HEK293 (cell line): ENCODE data around the gene RNF6.

ENCODE experiments used
- CTCF ChIA-PET: fragments of 350-600 bp; formaldehyde crosslinking; extraction: SDS; loops from one replicate; lab custom pipeline; 2021; ENCODE audit warnings: antibody characterized with exemption; lab: Yijun Ruan, JAX
- POLR2A ChIA-PET: fragments of 300-600 bp; formaldehyde crosslinking; extraction: SDS; loops from one replicate; lab custom pipeline; 2020; ENCODE audit warnings: antibody characterized with exemption, inconsistent platforms; lab: Yijun Ruan, JAX
- H3K27ac ChIP-seq: fragments of 200-500 bp; sonication (Bioruptor generic); 2 replicates; pipeline ENCODE4 v1.5.1; 2014; ENCODE audit warnings: low read depth, low read length, control low read depth, inconsistent platforms; ENCODE audit errors: extremely low read depth
- H3K36me3 ChIP-seq, 2 experiments: fragments of 200-500 bp in 1 of 2; sonication (Bioruptor generic) in 1 of 2; 1 replicate in 1 of 2; 2 replicates in 1 of 2; pipeline ENCODE4 v1.5.1; 2014 to 2017; ENCODE audit warnings: inconsistent platforms in 2 of 2, low read length in 2 of 2; ENCODE audit not compliant: control insufficient read depth in 2 of 2, insufficient read depth in 1 of 2
- H3K4me1 ChIP-seq: fragments of 200-500 bp; sonication (Bioruptor generic); 2 replicates; pipeline ENCODE4 v1.5.1; 2014; ENCODE audit warnings: mild to moderate bottlenecking, low read length, inconsistent platforms; ENCODE audit not compliant: control insufficient read depth, insufficient read depth
- H3K4me3 ChIP-seq: 2 replicates; pipeline ENCODE4 v1.5.1; 2011; ENCODE audit warnings: low read depth, mild to moderate bottlenecking, control low read depth, low read length, moderate library complexity
- H3K9me3 ChIP-seq: fragments of 200-500 bp; sonication (Bioruptor generic); 2 replicates; pipeline ENCODE4 v1.5.1; 2014; ENCODE audit warnings: low read depth, low read length, inconsistent platforms; ENCODE audit not compliant: control insufficient read depth, insufficient read depth
- CTCF ChIP-seq: fragments of 450-650 bp; formaldehyde crosslinking; IDR thresholded peaks from 2 replicates; pipeline ENCODE4 v1.5.1; 2016; ENCODE audit warnings: missing biosample characterization, missing genetic modification characterization
- SP2 ChIP-seq: fragments of 450-650 bp; formaldehyde crosslinking; IDR thresholded peaks from 2 replicates; pipeline ENCODE4 v1.5.1; 2016; ENCODE audit warnings: missing biosample characterization, missing genetic modification characterization
- SP7 ChIP-seq: fragments of 450-650 bp; formaldehyde crosslinking; IDR thresholded peaks from 2 replicates; pipeline ENCODE4 v1.5.1; 2016; ENCODE audit warnings: missing biosample characterization, missing genetic modification characterization
- ZBTB49 ChIP-seq: fragments of 450-650 bp; formaldehyde crosslinking; IDR thresholded peaks from 2 replicates; pipeline ENCODE4 v1.5.1; 2016; ENCODE audit warnings: missing biosample characterization, missing genetic modification characterization, low read depth
- ZNF112 ChIP-seq: fragments of 450-650 bp; formaldehyde crosslinking; IDR thresholded peaks from 2 replicates; pipeline ENCODE4 v1.5.0; 2017; ENCODE audit warnings: missing biosample characterization, missing genetic modification characterization
- ZNF184 ChIP-seq: fragments of 450-650 bp; IDR thresholded peaks from 2 replicates; pipeline ENCODE4 v1.5.1; 2018; ENCODE audit warnings: missing biosample characterization, mild to moderate bottlenecking, missing genetic modification characterization
- ZNF221 ChIP-seq: fragments of 450-650 bp; formaldehyde crosslinking; IDR thresholded peaks from 2 replicates; pipeline ENCODE4 v1.5.1; 2017; ENCODE audit warnings: missing biosample characterization, missing genetic modification characterization, borderline replicate concordance
- ZNF404 ChIP-seq: fragments of 450-650 bp; formaldehyde crosslinking; IDR thresholded peaks from 2 replicates; pipeline ENCODE4 v1.5.1; 2017; ENCODE audit warnings: missing biosample characterization, missing genetic modification characterization
- TF ChIP-seq, protein P1 (sequence below): fragments of 450-650 bp; formaldehyde crosslinking; IDR thresholded peaks from 2 replicates; pipeline ENCODE4 v1.5.1; 2017; ENCODE audit warnings: missing biosample characterization, missing genetic modification characterization
- TF ChIP-seq, protein P2 (sequence below): fragments of 450-650 bp; formaldehyde crosslinking; IDR thresholded peaks from 2 replicates; pipeline ENCODE4 v1.5.1; 2016; ENCODE audit warnings: missing biosample characterization, missing genetic modification characterization, borderline replicate concordance
- TF ChIP-seq, protein P3 (sequence below): fragments of 450-650 bp; formaldehyde crosslinking; IDR thresholded peaks from 2 replicates; pipeline ENCODE4 v1.5.1; 2016; ENCODE audit warnings: missing biosample characterization, missing genetic modification characterization
- TF ChIP-seq, protein P4 (sequence below): fragments of 450-650 bp; formaldehyde crosslinking; IDR thresholded peaks from 2 replicates; pipeline ENCODE4 v1.5.1; 2016; ENCODE audit warnings: missing biosample characterization, missing genetic modification characterization
- TF ChIP-seq, protein P5 (sequence below): fragments of 450-650 bp; formaldehyde crosslinking; IDR thresholded peaks from 2 replicates; pipeline ENCODE4 v1.5.1; 2016; ENCODE audit warnings: missing biosample characterization, missing genetic modification characterization
- TF ChIP-seq, protein P6 (sequence below): fragments of 450-650 bp; formaldehyde crosslinking; IDR thresholded peaks from 2 replicates; pipeline ENCODE4 v1.5.1; 2016; ENCODE audit warnings: missing biosample characterization, missing genetic modification characterization

RNF6 gene

DNA sequence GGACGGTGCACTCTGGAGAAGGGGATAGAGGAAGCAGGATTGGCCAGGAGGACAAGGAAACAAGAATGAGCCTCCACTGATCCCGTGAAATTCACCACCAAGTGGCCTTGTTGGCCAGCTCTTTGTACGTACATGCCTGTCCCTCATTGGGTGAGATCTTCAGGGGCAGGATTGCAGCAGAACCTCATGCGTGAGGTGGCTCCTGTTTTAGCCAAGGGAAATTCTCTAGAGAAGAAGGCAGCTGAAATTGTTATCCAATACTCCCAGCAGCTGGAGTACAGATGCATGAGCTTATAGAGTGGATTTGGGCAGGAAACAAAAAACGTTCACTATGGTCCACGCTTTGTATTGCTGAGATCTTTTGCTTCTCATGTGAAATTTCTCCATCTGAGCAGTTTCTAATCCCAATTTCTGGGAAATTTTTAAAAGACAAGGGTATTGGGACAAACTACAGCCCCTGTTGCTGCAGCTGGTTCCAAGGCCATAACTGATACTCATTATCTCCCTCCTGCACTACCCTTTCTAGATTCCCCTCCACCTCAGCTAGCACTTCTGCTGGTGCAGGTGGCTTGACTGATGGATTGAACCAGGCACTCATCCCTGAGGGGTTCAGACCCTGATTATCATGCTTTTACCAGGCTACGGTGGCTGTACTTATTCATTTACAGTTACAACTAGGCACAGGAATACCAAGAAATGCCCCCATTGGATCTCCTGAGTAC is 3.9 kb upstream of the RNF6 start:
- Histone ChIP-seq H3K9me3 (no peaks in the 10 kb centered on the region), H3K4me3 (no peak overlapping the region), H3K36me3 (no peaks in the 10 kb centered on the region), H3K27ac (no peak overlapping the region), H3K4me1 (no peaks in the 10 kb centered on the region)
- ChIA-PET POLR2A (no interaction called here), CTCF (interaction anchor here (0.6 to 0.8 kb wide), 4 partner anchors 40 to 455 kb away, joined by 3 to 4 read pairs (median 3); no protein-coding TSS in a partner anchor)
- TF ChIP-seq, protein P1, sequence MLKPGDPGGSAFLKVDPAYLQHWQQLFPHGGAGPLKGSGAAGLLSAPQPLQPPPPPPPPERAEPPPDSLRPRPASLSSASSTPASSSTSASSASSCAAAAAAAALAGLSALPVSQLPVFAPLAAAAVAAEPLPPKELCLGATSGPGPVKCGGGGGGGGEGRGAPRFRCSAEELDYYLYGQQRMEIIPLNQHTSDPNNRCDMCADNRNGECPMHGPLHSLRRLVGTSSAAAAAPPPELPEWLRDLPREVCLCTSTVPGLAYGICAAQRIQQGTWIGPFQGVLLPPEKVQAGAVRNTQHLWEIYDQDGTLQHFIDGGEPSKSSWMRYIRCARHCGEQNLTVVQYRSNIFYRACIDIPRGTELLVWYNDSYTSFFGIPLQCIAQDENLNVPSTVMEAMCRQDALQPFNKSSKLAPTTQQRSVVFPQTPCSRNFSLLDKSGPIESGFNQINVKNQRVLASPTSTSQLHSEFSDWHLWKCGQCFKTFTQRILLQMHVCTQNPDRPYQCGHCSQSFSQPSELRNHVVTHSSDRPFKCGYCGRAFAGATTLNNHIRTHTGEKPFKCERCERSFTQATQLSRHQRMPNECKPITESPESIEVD = no peak
- TF ChIP-seq ZNF112 (tag by site-specific recombination) (no peak), CTCF (no peak), ZBTB49 (tag by site-specific recombination) (no peak), SP7 (tag by site-specific recombination) (no peak), ZNF404 (tag by site-specific recombination) (no peak), ZNF184 (no peak), SP2 (tag by site-specific recombination) (no peak), ZNF221 (tag by site-specific recombination) (no peak)
- TF ChIP-seq, protein P2, sequence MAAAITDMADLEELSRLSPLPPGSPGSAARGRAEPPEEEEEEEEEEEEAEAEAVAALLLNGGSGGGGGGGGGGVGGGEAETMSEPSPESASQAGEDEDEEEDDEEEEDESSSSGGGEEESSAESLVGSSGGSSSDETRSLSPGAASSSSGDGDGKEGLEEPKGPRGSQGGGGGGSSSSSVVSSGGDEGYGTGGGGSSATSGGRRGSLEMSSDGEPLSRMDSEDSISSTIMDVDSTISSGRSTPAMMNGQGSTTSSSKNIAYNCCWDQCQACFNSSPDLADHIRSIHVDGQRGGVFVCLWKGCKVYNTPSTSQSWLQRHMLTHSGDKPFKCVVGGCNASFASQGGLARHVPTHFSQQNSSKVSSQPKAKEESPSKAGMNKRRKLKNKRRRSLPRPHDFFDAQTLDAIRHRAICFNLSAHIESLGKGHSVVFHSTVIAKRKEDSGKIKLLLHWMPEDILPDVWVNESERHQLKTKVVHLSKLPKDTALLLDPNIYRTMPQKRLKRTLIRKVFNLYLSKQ (tag by site-specific recombination) = no peak
- TF ChIP-seq, protein P3, sequence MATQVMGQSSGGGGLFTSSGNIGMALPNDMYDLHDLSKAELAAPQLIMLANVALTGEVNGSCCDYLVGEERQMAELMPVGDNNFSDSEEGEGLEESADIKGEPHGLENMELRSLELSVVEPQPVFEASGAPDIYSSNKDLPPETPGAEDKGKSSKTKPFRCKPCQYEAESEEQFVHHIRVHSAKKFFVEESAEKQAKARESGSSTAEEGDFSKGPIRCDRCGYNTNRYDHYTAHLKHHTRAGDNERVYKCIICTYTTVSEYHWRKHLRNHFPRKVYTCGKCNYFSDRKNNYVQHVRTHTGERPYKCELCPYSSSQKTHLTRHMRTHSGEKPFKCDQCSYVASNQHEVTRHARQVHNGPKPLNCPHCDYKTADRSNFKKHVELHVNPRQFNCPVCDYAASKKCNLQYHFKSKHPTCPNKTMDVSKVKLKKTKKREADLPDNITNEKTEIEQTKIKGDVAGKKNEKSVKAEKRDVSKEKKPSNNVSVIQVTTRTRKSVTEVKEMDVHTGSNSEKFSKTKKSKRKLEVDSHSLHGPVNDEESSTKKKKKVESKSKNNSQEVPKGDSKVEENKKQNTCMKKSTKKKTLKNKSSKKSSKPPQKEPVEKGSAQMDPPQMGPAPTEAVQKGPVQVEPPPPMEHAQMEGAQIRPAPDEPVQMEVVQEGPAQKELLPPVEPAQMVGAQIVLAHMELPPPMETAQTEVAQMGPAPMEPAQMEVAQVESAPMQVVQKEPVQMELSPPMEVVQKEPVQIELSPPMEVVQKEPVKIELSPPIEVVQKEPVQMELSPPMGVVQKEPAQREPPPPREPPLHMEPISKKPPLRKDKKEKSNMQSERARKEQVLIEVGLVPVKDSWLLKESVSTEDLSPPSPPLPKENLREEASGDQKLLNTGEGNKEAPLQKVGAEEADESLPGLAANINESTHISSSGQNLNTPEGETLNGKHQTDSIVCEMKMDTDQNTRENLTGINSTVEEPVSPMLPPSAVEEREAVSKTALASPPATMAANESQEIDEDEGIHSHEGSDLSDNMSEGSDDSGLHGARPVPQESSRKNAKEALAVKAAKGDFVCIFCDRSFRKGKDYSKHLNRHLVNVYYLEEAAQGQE (tag by site-specific recombination) = no peak
- TF ChIP-seq, protein P4, sequence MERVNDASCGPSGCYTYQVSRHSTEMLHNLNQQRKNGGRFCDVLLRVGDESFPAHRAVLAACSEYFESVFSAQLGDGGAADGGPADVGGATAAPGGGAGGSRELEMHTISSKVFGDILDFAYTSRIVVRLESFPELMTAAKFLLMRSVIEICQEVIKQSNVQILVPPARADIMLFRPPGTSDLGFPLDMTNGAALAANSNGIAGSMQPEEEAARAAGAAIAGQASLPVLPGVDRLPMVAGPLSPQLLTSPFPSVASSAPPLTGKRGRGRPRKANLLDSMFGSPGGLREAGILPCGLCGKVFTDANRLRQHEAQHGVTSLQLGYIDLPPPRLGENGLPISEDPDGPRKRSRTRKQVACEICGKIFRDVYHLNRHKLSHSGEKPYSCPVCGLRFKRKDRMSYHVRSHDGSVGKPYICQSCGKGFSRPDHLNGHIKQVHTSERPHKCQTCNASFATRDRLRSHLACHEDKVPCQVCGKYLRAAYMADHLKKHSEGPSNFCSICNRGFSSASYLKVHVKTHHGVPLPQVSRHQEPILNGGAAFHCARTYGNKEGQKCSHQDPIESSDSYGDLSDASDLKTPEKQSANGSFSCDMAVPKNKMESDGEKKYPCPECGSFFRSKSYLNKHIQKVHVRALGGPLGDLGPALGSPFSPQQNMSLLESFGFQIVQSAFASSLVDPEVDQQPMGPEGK (tag by site-specific recombination) = no peak
- TF ChIP-seq, protein P5, sequence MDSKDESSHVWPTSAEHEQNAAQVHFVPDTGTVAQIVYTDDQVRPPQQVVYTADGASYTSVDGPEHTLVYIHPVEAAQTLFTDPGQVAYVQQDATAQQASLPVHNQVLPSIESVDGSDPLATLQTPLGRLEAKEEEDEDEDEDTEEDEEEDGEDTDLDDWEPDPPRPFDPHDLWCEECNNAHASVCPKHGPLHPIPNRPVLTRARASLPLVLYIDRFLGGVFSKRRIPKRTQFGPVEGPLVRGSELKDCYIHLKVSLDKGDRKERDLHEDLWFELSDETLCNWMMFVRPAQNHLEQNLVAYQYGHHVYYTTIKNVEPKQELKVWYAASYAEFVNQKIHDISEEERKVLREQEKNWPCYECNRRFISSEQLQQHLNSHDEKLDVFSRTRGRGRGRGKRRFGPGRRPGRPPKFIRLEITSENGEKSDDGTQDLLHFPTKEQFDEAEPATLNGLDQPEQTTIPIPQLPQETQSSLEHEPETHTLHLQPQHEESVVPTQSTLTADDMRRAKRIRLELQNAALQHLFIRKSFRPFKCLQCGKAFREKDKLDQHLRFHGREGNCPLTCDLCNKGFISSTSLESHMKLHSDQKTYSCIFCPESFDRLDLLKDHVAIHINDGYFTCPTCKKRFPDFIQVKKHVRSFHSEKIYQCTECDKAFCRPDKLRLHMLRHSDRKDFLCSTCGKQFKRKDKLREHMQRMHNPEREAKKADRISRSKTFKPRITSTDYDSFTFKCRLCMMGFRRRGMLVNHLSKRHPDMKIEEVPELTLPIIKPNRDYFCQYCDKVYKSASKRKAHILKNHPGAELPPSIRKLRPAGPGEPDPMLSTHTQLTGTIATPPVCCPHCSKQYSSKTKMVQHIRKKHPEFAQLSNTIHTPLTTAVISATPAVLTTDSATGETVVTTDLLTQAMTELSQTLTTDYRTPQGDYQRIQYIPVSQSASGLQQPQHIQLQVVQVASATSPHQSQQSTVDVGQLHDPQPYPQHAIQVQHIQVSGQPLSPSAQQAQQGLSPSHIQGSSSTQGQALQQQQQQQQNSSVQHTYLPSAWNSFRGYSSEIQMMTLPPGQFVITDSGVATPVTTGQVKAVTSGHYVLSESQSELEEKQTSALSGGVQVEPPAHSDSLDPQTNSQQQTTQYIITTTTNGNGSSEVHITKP = no peak
- TF ChIP-seq, protein P6, sequence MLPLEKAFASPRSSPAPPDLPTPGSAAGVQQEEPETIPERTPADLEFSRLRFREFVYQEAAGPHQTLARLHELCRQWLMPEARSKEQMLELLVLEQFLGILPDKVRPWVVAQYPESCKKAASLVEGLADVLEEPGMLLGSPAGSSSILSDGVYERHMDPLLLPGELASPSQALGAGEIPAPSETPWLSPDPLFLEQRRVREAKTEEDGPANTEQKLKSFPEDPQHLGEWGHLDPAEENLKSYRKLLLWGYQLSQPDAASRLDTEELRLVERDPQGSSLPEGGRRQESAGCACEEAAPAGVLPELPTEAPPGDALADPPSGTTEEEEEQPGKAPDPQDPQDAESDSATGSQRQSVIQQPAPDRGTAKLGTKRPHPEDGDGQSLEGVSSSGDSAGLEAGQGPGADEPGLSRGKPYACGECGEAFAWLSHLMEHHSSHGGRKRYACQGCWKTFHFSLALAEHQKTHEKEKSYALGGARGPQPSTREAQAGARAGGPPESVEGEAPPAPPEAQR (tag by site-specific recombination) = no peak
